Vagina (tissue), 2 donors: ENCODE measurements around the gene GPR31. TPM values are rescaled to one million over a fixed set of nuclear protein-coding genes. Genes with fewer than 3 reads are reported as not detected.

Source experiments
- DNase-seq, 2 donors: peaks; one replicate each; pipeline ENCODE4 v3.0.0-alpha.2; 2017; ENCODE audit errors: extremely low spot score in 2 of 2
- H3K27ac ChIP-seq: fragments of 200-600 bp; sonication (generic); one replicate; pipeline ENCODE4 v1.5.1; 2019
- H3K27me3 ChIP-seq: fragments of 200-600 bp; sonication (generic); one replicate; pipeline ENCODE4 v1.5.1; 2019
- H3K36me3 ChIP-seq, 2 donors: fragments of 200-600 bp; sonication (generic); one replicate each; pipeline ENCODE4 v1.5.1; 2017 to 2019
- H3K4me1 ChIP-seq: fragments of 200-600 bp; sonication (generic); one replicate; pipeline ENCODE4 v1.5.1; 2019
- H3K4me3 ChIP-seq, 2 donors: fragments of 200-600 bp; sonication (generic); 1 replicate in 1 of 2; 2 replicates in 1 of 2; pipeline ENCODE4 v1.5.1; 2016 to 2019
- H3K9me3 ChIP-seq: fragments of 200-600 bp; sonication (generic); one replicate; pipeline ENCODE4 v1.5.1; 2019
- POLR2A ChIP-seq, 2 donors: fragments of 450-650 bp; IDR thresholded peaks; one replicate each; pipeline ENCODE4 v1.6.1; 2017; ENCODE audit warnings: antibody characterized with exemption in 2 of 2, mild to moderate bottlenecking in 2 of 2, moderate library complexity in 2 of 2
- POLR2AphosphoS5 ChIP-seq, 2 donors: sonication (generic); formaldehyde crosslinking; IDR thresholded peaks; one replicate each; pipeline ENCODE4 v1.9.0; 2017; ENCODE audit warnings: antibody characterized with exemption in 2 of 2, mild to moderate bottlenecking in 2 of 2, low read depth in 1 of 2; ENCODE audit not compliant: insufficient read depth in 1 of 2
- intact Hi-C: fragments of 100-400 bp; cut with DNase I; formaldehyde crosslinking; loops from one replicate; pipeline ENCODE4 v1.15.1; 2023
- total RNA-seq: library from RNA; depleted of rRNA; stranded (reverse); fragments of >200 nt; gene quantifications from one replicate; pipeline ENCODE4 v1.2.3, GENCODE V29; 2016
- TF ChIP-seq, protein P1 (sequence below), 3 experiments: fragments of 450-650 bp in 2 of 3; fragments of 200-600 bp in 1 of 3; sonication (generic) in 1 of 3; IDR thresholded peaks; one replicate each; pipeline ENCODE4 v1.5.1; 2017 to 2019; ENCODE audit warnings: antibody characterized with exemption in 3 of 3, mild to moderate bottlenecking in 2 of 3, moderate library complexity in 2 of 3

GPR31 gene
- total RNA-seq, 1 donor from 2014 or later, result not detected

DNA sequence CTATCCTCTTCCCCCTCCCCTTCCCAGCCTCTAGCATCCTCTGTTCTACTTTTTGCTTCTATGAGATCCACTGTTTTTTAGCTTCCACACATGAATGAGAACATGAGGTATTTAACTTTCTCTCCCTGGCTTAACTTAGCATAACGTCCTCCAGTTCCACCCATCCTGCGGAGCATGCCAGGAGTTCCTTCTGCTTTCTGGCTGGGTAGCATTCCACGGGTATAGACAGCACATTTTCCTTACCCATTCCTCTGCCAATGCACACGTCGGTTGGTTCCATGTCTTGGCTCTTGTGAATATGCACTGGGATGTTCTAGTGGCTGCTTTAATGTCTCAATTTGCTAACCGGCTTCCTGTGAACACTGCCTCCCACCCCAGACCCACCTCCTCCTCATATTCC is 48.1 kb downstream of the GPR31 start:
- intact Hi-C loops, result no loop called here
- Histone ChIP-seq H3K27ac (no peak overlapping the region), H3K36me3 (no peaks in the 10 kb centered on the region), H3K4me1 (no peaks in the 10 kb centered on the region), H3K27me3 (no peaks in the 10 kb centered on the region), H3K4me3 (no peak overlapping the region), H3K9me3 (no peaks in the 10 kb centered on the region)
- no peak for DNase-seq
- TF ChIP-seq POLR2A (IDR thresholded peaks at IDR 0.05), result no peak
- TF ChIP-seq, protein P1, sequence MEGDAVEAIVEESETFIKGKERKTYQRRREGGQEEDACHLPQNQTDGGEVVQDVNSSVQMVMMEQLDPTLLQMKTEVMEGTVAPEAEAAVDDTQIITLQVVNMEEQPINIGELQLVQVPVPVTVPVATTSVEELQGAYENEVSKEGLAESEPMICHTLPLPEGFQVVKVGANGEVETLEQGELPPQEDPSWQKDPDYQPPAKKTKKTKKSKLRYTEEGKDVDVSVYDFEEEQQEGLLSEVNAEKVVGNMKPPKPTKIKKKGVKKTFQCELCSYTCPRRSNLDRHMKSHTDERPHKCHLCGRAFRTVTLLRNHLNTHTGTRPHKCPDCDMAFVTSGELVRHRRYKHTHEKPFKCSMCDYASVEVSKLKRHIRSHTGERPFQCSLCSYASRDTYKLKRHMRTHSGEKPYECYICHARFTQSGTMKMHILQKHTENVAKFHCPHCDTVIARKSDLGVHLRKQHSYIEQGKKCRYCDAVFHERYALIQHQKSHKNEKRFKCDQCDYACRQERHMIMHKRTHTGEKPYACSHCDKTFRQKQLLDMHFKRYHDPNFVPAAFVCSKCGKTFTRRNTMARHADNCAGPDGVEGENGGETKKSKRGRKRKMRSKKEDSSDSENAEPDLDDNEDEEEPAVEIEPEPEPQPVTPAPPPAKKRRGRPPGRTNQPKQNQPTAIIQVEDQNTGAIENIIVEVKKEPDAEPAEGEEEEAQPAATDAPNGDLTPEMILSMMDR (IDR thresholded peaks at IDR 0.05), result no peak
- TF ChIP-seq POLR2AphosphoS5 (IDR thresholded peaks at IDR 0.05; ENCODE audit: insufficient read depth in 1 of 2, low read depth in 1 of 2), result no peak

DNA sequence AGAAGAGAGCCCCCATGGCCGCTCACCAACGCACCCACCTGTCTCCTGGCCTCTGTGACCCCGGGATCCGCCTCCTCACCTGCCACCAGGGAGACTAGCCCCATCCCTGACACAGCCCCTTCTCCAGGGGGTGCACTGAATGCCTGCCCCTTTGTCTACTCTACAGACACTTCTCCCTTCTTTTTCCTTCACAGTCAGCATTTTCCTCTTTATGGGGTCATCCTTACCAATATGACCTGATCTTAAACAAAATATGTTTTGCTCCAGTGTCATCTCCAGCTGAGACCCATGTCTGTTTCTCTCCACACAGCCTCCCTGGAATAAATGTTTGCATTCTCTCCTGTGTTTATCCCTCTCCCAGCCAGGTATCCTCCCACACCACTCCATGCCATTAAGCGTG is 49.5 kb downstream of the GPR31 start:
- H3K9me3 ChIP-seq, result no peaks in the 10 kb centered on the region
- DNase-seq, result no peak
- TF ChIP-seq POLR2A (IDR thresholded peaks at IDR 0.05) (no peak), POLR2AphosphoS5 (IDR thresholded peaks at IDR 0.05; ENCODE audit: insufficient read depth in 1 of 2, low read depth in 1 of 2) (no peak)
- TF ChIP-seq, protein P1 (IDR thresholded peaks at IDR 0.05), result no peak

DNA sequence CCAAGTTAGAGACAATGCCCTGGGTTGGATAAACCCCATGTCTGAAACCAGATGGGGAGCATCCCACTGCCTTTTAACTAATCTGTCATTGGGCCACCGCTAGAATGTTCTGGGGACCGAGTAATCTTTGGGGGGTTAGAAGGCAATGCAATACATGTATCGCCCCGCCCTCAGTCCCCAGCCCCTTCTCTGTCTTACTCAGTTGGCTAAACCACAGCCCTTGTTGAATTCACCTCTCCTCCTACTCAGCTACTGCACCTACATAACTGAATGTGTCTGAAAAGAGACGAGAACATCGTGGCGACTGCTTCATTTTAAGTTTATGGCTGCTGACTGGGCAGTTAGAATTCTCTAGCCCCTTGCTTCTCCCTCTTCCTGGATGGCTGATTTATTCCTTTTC is 50.0 kb downstream of the GPR31 start:
- DNase-seq, result no peak
- TF ChIP-seq, protein P1 (IDR thresholded peaks at IDR 0.05), result no peak
- TF ChIP-seq POLR2AphosphoS5 (IDR thresholded peaks at IDR 0.05; ENCODE audit: insufficient read depth in 1 of 2, low read depth in 1 of 2), result no peak
- TF ChIP-seq POLR2A (IDR thresholded peaks at IDR 0.05), result no peak
- H3K4me1 ChIP-seq, result no peaks in the 10 kb centered on the region
- no peak overlapping the region for H3K27ac ChIP-seq
- intact Hi-C loops, result no loop called here
- H3K36me3 ChIP-seq, result no peaks in the 10 kb centered on the region
- no peak overlapping the region for H3K4me3 ChIP-seq
- H3K9me3 ChIP-seq, result no peaks in the 10 kb centered on the region
- no peaks in the 10 kb centered on the region for H3K27me3 ChIP-seq

More for the DNA sequence above, 49.5 kb downstream of the GPR31 start:
- Histone ChIP-seq H3K36me3 (no peaks in the 10 kb centered on the region), H3K27ac (no peak overlapping the region), H3K4me3 (no peak overlapping the region), H3K4me1 (no peaks in the 10 kb centered on the region), H3K27me3 (no peaks in the 10 kb centered on the region)
- intact Hi-C loops, result no loop called here

DNA sequence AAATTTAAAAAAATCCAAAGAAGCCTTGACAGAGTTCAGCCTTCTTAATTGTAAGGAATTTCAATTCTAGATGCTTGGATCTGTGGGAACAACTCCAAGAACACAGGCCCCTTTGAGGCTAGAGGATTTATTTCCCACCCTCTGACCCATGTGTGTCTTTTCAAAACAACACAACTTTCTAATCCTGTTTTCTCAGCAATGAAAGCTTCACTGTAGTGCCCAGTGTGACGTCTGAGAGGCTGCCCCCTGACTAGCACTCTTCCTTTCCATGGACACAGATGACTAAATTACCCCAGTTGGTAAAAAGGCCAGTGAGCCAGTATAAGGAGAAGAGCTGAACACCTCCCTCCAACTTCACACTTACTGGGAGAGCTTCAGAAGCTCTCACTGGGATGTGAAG is 51.4 kb downstream of the GPR31 start:
- intact Hi-C loops, result no loop called here
- Histone ChIP-seq H3K36me3 (no peaks in the 10 kb centered on the region), H3K9me3 (no peaks in the 10 kb centered on the region), H3K27ac (no peak overlapping the region), H3K27me3 (no peaks in the 10 kb centered on the region), H3K4me3 (no peak overlapping the region), H3K4me1 (no peaks in the 10 kb centered on the region)
- no peak for DNase-seq
- TF ChIP-seq POLR2A (IDR thresholded peaks at IDR 0.05), result no peak
- TF ChIP-seq POLR2AphosphoS5 (IDR thresholded peaks at IDR 0.05; ENCODE audit: insufficient read depth in 1 of 2, low read depth in 1 of 2), result no peak
- TF ChIP-seq, protein P1 (IDR thresholded peaks at IDR 0.05), result no peak

Other genes starting within 250 kb of the GPR31 start
- gene RNASET2, start 201.4 kb downstream of the GPR31 start, total RNA-seq, result 31.4 TPM
- 9.1 TPM for gene CEP43, start 158.6 kb downstream of the GPR31 start, total RNA-seq
- 1.2 TPM for gene CCR6, start 34.9 kb downstream of the GPR31 start, total RNA-seq
- 2.0 TPM for gene UNC93A, start 133.3 kb upstream of the GPR31 start, total RNA-seq
- not detected for gene TTLL2, start 167.1 kb upstream of the GPR31 start, total RNA-seq